ENCODE data around the gene BPI.

BPI gene

DNA sequence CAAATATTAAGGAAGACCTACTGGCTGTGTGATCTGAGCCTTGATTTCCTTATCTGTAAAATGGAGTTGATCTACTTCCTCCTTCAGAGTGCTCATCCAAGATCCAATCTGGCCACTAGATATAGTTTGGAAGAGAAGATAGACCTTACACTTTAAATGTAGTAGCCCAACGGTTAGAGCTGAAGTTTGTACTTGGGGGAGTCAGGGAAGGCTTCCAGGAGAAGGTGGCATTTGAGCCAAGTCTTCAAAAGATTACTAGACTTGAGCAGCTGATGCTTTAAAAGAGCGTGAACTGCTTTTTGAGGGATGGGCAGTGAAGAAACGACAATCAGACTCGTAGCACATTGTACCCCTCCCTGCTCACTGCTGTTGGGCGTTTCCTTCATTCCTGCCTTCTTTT lies 45.9 kb downstream of the BPI start:
- Histone ChIP-seq H3K27me3 (ENCODE audit: insufficient read depth, low read length, poor library complexity) (peaks cover 25% of the 10 kb centered on the region), H3K4me2 (ENCODE audit: insufficient read depth, low read length) (no peak overlapping the region), H3K9ac (ENCODE audit: low read depth, low read length) (no peak overlapping the region), H3K36me3 (ENCODE audit: insufficient read depth, low read length) (no peaks in the 10 kb centered on the region), H3K4me1 (ENCODE audit: insufficient read depth, low read length) (no peaks in the 10 kb centered on the region), H3K4me3 (ENCODE audit: low read depth in 1 of 2, low read length in 2 of 2) (no peak overlapping the region), H3K9me3 (ENCODE audit: insufficient read depth, low read length, severe bottlenecking) (no peaks in the 10 kb centered on the region), H3K79me2 (ENCODE audit: insufficient read depth, low read length) (no peaks in the 10 kb centered on the region), H3K27ac (ENCODE audit: low read length) (no peak overlapping the region), H4K20me1 (ENCODE audit: insufficient read depth, low read length) (no peaks in the 10 kb centered on the region), H2AFZ (ENCODE audit: low read depth, low read length) (no peak overlapping the region)
- DNase-seq, result no peak
- no peak for TF ChIP-seq EZH2 (IDR thresholded peaks at IDR 0.05; ENCODE audit: borderline replicate concordance, low read depth, low read length, severe bottlenecking)
- TF ChIP-seq, protein P1, sequence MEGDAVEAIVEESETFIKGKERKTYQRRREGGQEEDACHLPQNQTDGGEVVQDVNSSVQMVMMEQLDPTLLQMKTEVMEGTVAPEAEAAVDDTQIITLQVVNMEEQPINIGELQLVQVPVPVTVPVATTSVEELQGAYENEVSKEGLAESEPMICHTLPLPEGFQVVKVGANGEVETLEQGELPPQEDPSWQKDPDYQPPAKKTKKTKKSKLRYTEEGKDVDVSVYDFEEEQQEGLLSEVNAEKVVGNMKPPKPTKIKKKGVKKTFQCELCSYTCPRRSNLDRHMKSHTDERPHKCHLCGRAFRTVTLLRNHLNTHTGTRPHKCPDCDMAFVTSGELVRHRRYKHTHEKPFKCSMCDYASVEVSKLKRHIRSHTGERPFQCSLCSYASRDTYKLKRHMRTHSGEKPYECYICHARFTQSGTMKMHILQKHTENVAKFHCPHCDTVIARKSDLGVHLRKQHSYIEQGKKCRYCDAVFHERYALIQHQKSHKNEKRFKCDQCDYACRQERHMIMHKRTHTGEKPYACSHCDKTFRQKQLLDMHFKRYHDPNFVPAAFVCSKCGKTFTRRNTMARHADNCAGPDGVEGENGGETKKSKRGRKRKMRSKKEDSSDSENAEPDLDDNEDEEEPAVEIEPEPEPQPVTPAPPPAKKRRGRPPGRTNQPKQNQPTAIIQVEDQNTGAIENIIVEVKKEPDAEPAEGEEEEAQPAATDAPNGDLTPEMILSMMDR (IDR thresholded peaks at IDR 0.05; ENCODE audit: borderline replicate concordance, extremely low read depth, low read length, poor library complexity, severe bottlenecking), result no peak
- no peak for ATAC-seq (ENCODE audit: insufficient read depth, low read depth)

DNA sequence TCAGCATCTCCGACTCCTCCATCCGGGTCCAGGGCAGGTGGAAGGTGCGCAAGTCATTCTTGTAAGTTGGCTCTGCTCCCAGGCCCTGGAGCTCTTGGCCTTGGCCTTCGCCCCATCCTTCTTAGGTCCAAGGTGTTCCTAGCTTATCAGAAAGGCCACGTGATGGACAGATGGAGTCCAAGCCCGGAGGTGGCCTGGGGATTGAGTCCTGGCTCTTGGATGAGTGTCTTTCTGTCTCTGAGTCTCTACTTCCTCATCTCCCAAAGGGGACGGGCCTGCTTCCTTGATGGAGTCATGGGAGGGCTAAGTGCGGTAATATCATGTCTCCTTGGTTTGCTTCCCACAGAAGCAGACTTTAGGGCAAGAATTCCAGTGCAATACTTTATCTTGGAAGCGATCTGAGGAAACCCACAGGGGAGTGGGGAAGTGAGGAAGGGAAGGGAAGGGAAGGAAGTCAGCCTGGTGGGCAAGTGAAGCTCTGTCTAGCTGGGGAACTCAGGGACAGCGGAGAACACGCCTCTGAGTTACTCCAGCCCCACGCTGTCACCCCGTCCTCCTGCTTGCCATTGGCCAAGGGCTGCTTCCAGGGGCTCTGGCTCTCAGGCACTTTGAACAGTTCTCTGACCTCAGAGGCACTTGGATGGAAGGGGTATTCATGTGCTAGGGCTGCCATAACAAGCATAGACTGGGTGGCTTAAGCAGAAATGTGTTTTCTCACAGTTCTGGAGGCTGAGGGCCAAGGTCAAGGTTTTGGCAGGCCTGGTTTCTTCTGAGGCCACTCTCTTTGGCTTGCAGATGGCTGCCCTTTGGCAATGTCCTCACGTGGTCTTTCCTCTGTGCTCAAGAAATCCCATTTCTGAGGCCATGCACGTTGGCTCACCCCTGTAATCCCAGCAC lies 47.2 kb downstream of the BPI start:
- Histone ChIP-seq H3K79me2 (ENCODE audit: insufficient read depth, low read length) (no peaks in the 10 kb centered on the region), H2AFZ (ENCODE audit: low read depth, low read length) (no peak overlapping the region), H3K9ac (ENCODE audit: low read depth, low read length) (no peak overlapping the region), H3K4me1 (ENCODE audit: insufficient read depth, low read length) (no peaks in the 10 kb centered on the region), H3K4me3 (ENCODE audit: low read depth in 1 of 2, low read length in 2 of 2) (no peak overlapping the region), H3K36me3 (ENCODE audit: insufficient read depth, low read length) (no peaks in the 10 kb centered on the region), H3K4me2 (ENCODE audit: insufficient read depth, low read length) (no peak overlapping the region), H3K27me3 (ENCODE audit: insufficient read depth, low read length, poor library complexity) (peaks cover 22% of the 10 kb centered on the region), H3K27ac (ENCODE audit: low read length) (no peak overlapping the region), H4K20me1 (ENCODE audit: insufficient read depth, low read length) (no peaks in the 10 kb centered on the region), H3K9me3 (ENCODE audit: insufficient read depth, low read length, severe bottlenecking) (no peaks in the 10 kb centered on the region)
- DNase-seq (no peak), ATAC-seq (ENCODE audit: insufficient read depth, low read depth) (no peak)
- TF ChIP-seq, protein P1 (IDR thresholded peaks at IDR 0.05; ENCODE audit: borderline replicate concordance, extremely low read depth, low read length, poor library complexity, severe bottlenecking), result no peak
- TF ChIP-seq EZH2 (IDR thresholded peaks at IDR 0.05; ENCODE audit: borderline replicate concordance, low read depth, low read length, severe bottlenecking), result no peak

DNA sequence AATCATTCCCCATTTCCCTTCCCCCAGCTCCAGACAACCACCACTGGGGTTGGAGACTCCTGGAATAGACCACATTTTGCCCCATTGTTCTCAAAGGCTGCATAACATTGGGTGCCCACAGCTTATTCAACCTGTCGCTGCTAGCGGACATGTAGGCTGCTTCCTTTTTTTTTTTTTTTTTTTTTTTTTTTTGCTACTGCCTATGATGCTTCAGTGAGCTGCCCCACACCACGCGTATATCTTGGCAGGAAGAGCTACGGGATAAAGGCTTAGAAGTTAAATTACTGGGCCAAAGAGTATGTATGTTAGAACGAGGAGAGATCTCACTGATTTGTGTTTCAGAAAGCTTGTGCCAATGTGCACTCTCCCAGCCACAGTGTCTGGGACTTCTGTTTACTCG lies 49.4 kb downstream of the BPI start:
- no peak overlapping the region for H3K27ac ChIP-seq (ENCODE audit: low read length)
- no peaks in the 10 kb centered on the region for H3K9me3 ChIP-seq (ENCODE audit: insufficient read depth, low read length, severe bottlenecking)
- H3K27me3 ChIP-seq (ENCODE audit: insufficient read depth, low read length, poor library complexity), result peaks cover 15% of the 10 kb centered on the region
- H3K79me2 ChIP-seq (ENCODE audit: insufficient read depth, low read length), result no peaks in the 10 kb centered on the region
- H3K9ac ChIP-seq (ENCODE audit: low read depth, low read length), result no peak overlapping the region
- no peak overlapping the region for H3K4me3 ChIP-seq (ENCODE audit: low read depth in 1 of 2, low read length in 2 of 2)
- no peak overlapping the region for H2AFZ ChIP-seq (ENCODE audit: low read depth, low read length)
- no peaks in the 10 kb centered on the region for H3K36me3 ChIP-seq (ENCODE audit: insufficient read depth, low read length)
- no peak overlapping the region for H3K4me2 ChIP-seq (ENCODE audit: insufficient read depth, low read length)
- ATAC-seq (ENCODE audit: insufficient read depth, low read depth) (no peak), DNase-seq (no peak)
- TF ChIP-seq, protein P1 (IDR thresholded peaks at IDR 0.05; ENCODE audit: borderline replicate concordance, extremely low read depth, low read length, poor library complexity, severe bottlenecking), result no peak
- TF ChIP-seq EZH2 (IDR thresholded peaks at IDR 0.05; ENCODE audit: borderline replicate concordance, low read depth, low read length, severe bottlenecking), result no peak
- no peaks in the 10 kb centered on the region for H4K20me1 ChIP-seq (ENCODE audit: insufficient read depth, low read length)
- H3K4me1 ChIP-seq (ENCODE audit: insufficient read depth, low read length), result no peaks in the 10 kb centered on the region

All from DND-41 (cell line).